H7 (cell line): ENCODE data around the gene NOL4L. TPM values are rescaled to one million over a fixed set of nuclear protein-coding genes. Genes with fewer than 3 reads are reported as not detected.

ENCODE experiments used
- DNase-seq: peaks from one replicate; pipeline ENCODE4 v3.0.0; 2012
- H3K27me3 ChIP-seq: 2 replicates; pipeline ENCODE4 v1.6.0; 2011; ENCODE audit warnings: mild to moderate bottlenecking, low read length; ENCODE audit not compliant: control insufficient read depth, insufficient read depth
- H3K36me3 ChIP-seq: replicated peaks from 2 replicates; pipeline ENCODE4 v1.5.1; 2011; ENCODE audit warnings: low read length; ENCODE audit not compliant: control insufficient read depth, insufficient read depth
- H3K4me3 ChIP-seq: 2 replicates; pipeline ENCODE4 v1.5.1; 2011; ENCODE audit warnings: low read depth, mild to moderate bottlenecking, control low read depth, low read length, moderate library complexity; ENCODE audit not compliant: insufficient read depth
- total RNA-seq: library from RNA; depleted of rRNA; stranded (reverse); fragments of >200 nt; shearing (Covaris generic); gene quantifications from 2 replicates; pipeline ENCODE4 v1.2.3, GENCODE V29; 2014

NOL4L gene
- total RNA-seq, 1 experiment from 2014 or later = 26.6 TPM

GRCh38 chr20:32622585-32623468 lies 37.7 kb upstream of the NOL4L start:
- no peak for DNase-seq
- Histone ChIP-seq H3K27me3 (no peaks in the 10 kb centered on the region), H3K4me3 (no peak overlapping the region), H3K36me3 (no peaks in the 10 kb centered on the region)

DNA sequence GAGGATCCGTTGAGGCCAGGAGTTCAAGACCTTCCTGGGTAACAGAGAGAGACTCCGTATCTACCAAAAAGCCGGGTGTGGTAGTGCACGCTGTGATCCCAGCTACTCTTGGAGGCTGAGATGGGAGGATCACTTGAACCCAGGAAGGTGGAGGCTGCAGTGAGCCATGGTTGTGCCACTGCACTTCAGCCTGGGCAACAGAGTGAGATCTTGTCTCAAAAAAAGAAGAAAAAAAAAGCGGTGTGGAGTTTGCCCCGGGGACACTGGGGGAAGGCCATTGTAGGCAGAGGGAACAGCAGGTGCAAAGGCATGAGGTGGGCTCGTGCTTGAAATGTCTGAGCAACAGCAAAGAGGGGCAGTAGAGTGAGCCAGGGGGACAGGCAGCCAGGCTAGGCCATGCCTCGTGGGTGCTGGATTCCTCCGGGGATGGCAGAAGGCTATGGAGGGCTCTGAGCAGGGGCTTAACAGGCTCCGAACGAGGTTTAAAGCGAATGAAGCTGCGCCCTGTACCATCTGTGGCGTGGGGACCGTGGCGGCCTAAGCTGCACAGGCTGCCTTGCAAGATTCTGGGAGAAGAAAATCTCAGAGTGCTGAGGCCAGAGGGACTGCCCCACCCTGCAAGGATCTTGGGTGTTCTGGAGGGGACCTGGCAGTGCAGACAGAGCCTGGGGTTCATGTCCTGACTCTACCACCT lies 36.9 kb upstream of the NOL4L start:
- Histone ChIP-seq H3K27me3 (no peaks in the 10 kb centered on the region), H3K36me3 (no peaks in the 10 kb centered on the region), H3K4me3 (no peak overlapping the region)
- DNase-seq = no peak

GRCh38 chr20:32621071-32621890 lies 36.1 kb upstream of the NOL4L start:
- peak; percentile 83 for DNase-seq
- Histone ChIP-seq H3K4me3 (no peak overlapping the region), H3K36me3 (no peaks in the 10 kb centered on the region)

DNA sequence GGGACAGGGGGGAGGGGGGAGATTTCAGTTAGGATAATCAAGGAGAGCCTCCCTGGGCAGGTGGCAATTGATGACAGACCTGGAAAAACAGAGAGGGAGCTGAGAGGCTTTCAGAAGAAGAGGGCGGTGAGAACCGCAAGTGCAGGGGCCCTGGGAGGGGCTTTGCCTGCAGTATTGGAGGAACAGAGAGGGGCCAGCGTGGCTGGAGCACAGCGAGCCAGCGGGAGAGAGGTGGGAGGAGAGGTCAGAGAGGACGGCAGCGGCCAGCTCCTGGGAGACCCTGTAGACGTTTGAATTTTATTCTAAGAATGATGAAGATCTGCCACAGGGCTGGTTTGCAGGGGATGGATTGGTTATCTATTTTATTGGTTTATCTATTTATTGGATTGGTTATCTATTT lies 34.5 kb upstream of the NOL4L start:
- Histone ChIP-seq H3K36me3 (no peaks in the 10 kb centered on the region), H3K4me3 (no peak overlapping the region), H3K27me3 (no peaks in the 10 kb centered on the region)
- peak; percentile 72 for DNase-seq

More at GRCh38 chr20:32621071-32621890, 36.1 kb upstream of the NOL4L start:
- no peaks in the 10 kb centered on the region for H3K27me3 ChIP-seq

GRCh38 chr20:32614772-32615171 lies 29.6 kb upstream of the NOL4L start:
- Histone ChIP-seq H3K4me3 (no peak overlapping the region), H3K36me3 (no peaks in the 10 kb centered on the region), H3K27me3 (no peaks in the 10 kb centered on the region)
- DNase-seq = no peak

GRCh38 chr20:32614303-32614702 lies 29.2 kb upstream of the NOL4L start:
- H3K27me3 ChIP-seq = no peaks in the 10 kb centered on the region
- H3K36me3 ChIP-seq = no peaks in the 10 kb centered on the region
- no peak for DNase-seq
- H3K4me3 ChIP-seq = no peak overlapping the region

- no peak overlapping the region for H3K4me3 ChIP-seq
Measured at GRCh38 chr20:32613192-32614053, 28.3 kb upstream of the NOL4L start.

DNA sequence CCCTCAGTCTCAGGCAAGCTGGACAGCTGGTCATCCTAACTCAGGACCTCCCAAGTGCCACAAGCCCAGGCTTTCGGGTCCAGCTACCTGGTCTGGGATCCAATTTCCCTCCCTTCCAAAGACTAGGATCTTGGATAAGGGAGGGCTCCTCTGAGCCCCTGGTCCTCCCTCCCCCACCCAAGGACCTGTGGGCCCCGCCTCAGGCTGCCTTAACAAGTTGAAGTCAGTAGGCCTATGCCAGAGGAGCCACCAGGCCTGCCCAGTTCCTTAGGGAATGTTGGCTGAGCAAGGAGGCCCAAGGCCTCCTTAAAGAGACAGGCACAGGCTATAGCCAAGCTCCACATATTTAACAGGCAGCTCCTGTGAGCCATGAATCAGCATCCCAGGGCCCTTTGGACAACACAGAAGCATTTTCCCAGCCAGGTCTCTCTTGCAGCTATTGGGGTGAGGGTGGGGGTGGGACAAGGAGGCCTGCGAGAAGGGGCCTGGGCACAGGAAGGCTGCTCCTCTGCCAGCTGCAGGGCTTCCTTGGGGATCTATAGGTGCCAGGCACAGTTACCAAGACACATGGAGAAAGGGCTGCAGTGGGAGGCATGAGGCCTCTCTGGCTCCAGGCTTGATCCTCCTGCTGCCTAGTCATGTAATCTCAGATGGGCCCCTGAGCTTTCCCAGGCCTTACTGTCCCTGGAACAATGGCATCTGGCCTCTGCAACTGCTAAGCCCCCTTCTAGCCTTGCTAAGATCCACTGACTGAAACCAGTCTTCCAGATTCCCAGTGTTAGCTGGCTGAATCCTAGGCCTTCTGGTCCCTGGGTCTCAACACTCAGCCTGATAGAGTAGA lies 27.4 kb upstream of the NOL4L start:
- no peak for DNase-seq
- Histone ChIP-seq H3K36me3 (no peaks in the 10 kb centered on the region), H3K27me3 (no peaks in the 10 kb centered on the region), H3K4me3 (no peak overlapping the region)

More at GRCh38 chr20:32613192-32614053, 28.3 kb upstream of the NOL4L start:
- DNase-seq = no peak
- Histone ChIP-seq H3K36me3 (no peaks in the 10 kb centered on the region), H3K27me3 (no peaks in the 10 kb centered on the region)

DNA sequence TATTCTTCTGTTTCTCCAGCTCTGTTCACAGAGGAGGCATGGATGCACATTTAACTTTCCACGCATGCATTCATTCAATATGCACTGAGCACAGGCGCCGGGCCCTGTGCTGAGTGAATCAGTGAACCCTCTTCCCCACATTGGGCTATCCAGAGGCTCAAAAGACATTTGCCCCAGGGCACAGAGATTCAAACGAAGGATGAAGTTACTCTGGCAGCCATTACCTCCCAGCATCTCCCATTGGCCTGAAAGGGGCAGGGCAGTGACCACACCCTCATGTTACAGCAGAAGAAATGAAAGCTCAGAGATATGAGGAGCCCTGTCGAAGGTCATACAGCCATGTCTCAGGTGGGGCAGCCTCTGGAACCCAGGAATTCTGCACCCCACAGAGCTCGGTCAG lies 26.7 kb upstream of the NOL4L start:
- H3K4me3 ChIP-seq = no peak overlapping the region
- no peaks in the 10 kb centered on the region for H3K36me3 ChIP-seq
- H3K27me3 ChIP-seq = no peaks in the 10 kb centered on the region
- no peak for DNase-seq

GRCh38 chr20:32611286-32611685 lies 26.2 kb upstream of the NOL4L start:
- DNase-seq = no peak
- no peaks in the 10 kb centered on the region for H3K36me3 ChIP-seq

DNA sequence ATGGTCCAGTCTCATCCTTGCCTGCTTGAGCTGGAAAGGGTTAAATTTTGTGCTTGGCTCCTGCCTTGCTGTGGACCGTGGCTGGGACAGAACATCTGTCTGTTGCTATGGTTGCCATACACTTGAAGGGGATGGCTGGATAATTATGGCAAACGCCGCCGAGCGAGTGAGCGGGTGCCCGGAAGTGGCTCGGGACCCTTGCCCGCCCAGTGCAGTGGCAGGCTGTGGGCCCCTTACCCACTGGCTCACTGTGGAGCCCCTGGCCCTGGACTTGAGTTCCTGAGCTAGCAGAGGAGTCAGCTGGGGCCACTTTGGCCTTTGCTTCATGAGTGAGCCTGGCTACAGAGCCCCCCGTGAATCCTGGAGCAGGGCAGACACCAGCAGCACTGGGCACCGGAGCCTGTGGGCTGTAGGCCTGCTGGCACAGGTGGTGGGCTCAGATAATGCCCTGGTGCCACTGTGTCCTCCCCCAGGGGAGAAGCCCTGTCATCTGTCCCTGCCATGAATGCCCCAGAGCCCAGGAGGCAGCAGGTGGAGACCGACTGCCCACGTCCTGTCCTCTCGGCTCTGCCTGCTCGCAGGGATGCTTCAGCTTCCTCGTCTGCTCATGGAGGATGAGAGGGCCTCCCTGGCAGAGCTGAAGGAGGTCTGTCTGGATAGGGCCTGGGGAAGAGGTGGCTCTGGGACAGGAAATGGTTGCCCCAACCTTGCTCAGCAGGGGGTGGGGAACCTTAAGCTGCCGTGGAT lies 25.5 kb upstream of the NOL4L start:
- Histone ChIP-seq H3K4me3 (no peak overlapping the region), H3K36me3 (no peaks in the 10 kb centered on the region), H3K27me3 (no peaks in the 10 kb centered on the region)
- DNase-seq = peak; percentile 72

More at GRCh38 chr20:32611286-32611685, 26.2 kb upstream of the NOL4L start:
- Histone ChIP-seq H3K4me3 (no peak overlapping the region), H3K27me3 (no peaks in the 10 kb centered on the region)

GRCh38 chr20:32609993-32610392 lies 24.9 kb upstream of the NOL4L start:
- H3K27me3 ChIP-seq = no peaks in the 10 kb centered on the region

More at GRCh38 chr20:32609993-32610392, 24.9 kb upstream of the NOL4L start:
- Histone ChIP-seq H3K4me3 (no peak overlapping the region), H3K36me3 (no peaks in the 10 kb centered on the region)
- no peak for DNase-seq
